ENCODE measurements around the gene MIB2. TPM values are rescaled to one million over a fixed set of nuclear protein-coding genes. Genes with fewer than 3 reads are reported as not detected.
"Not testable (repeated sequence)": the region's sequence is repeated elsewhere in the genome, so short reads cannot be mapped to it uniquely, and the experiment has no call there.

MIB2 gene
- total RNA-seq, 2 donors from 2014 or later: 42.7 to 83.5 TPM

- ATAC-seq (replicated peaks); H3K27me3 Mint-ChIP-seq; H3K4me3 Mint-ChIP-seq; H3K27ac Mint-ChIP-seq; H3K36me3 Mint-ChIP-seq (ENCODE audit: low read depth); H3K9me3 Mint-ChIP-seq; H3K4me1 Mint-ChIP-seq: not testable (repeated sequence)
Measured at GRCh38 chr1:1633409-1633808, 18.1 kb downstream of the MIB2 start.

GRCh38 chr1:1634613-1635012, 19.3 kb downstream of the MIB2 start:
- not testable (repeated sequence) for ATAC-seq (replicated peaks); H3K27ac Mint-ChIP-seq; H3K4me3 Mint-ChIP-seq; H3K36me3 Mint-ChIP-seq (ENCODE audit: low read depth); H3K9me3 Mint-ChIP-seq; H3K27me3 Mint-ChIP-seq; H3K4me1 Mint-ChIP-seq

- H3K4me3 Mint-ChIP-seq; ATAC-seq (replicated peaks); H3K27me3 Mint-ChIP-seq; H3K36me3 Mint-ChIP-seq (ENCODE audit: low read depth); H3K27ac Mint-ChIP-seq; H3K9me3 Mint-ChIP-seq; H3K4me1 Mint-ChIP-seq: not testable (repeated sequence)
Measured at GRCh38 chr1:1636621-1637478, 21.6 kb downstream of the MIB2 start.

- H3K27me3 Mint-ChIP-seq; H3K4me1 Mint-ChIP-seq; H3K4me3 Mint-ChIP-seq; H3K9me3 Mint-ChIP-seq; ATAC-seq (replicated peaks); H3K36me3 Mint-ChIP-seq (ENCODE audit: low read depth); H3K27ac Mint-ChIP-seq: not testable (repeated sequence)
Measured at GRCh38 chr1:1637479-1637875, 22.2 kb downstream of the MIB2 start.

GRCh38 chr1:1638528-1638927, 23.2 kb downstream of the MIB2 start:
- not testable (repeated sequence) for H3K27me3 Mint-ChIP-seq; H3K27ac Mint-ChIP-seq; H3K4me3 Mint-ChIP-seq; H3K36me3 Mint-ChIP-seq (ENCODE audit: low read depth); H3K9me3 Mint-ChIP-seq; ATAC-seq (replicated peaks); H3K4me1 Mint-ChIP-seq

- not testable (repeated sequence) for H3K4me3 Mint-ChIP-seq; H3K4me1 Mint-ChIP-seq; H3K36me3 Mint-ChIP-seq (ENCODE audit: low read depth); ATAC-seq (replicated peaks); H3K27me3 Mint-ChIP-seq; H3K27ac Mint-ChIP-seq; H3K9me3 Mint-ChIP-seq
Measured at GRCh38 chr1:1639368-1639767, 24.1 kb downstream of the MIB2 start.

GRCh38 chr1:1640081-1640480, 24.8 kb downstream of the MIB2 start:
- ATAC-seq (replicated peaks); H3K4me1 Mint-ChIP-seq; H3K36me3 Mint-ChIP-seq (ENCODE audit: low read depth); H3K27me3 Mint-ChIP-seq; H3K4me3 Mint-ChIP-seq; H3K9me3 Mint-ChIP-seq; H3K27ac Mint-ChIP-seq: not testable (repeated sequence)

- H3K4me3 Mint-ChIP-seq; H3K4me1 Mint-ChIP-seq; H3K27ac Mint-ChIP-seq; H3K27me3 Mint-ChIP-seq; ATAC-seq (replicated peaks); H3K36me3 Mint-ChIP-seq (ENCODE audit: low read depth); H3K9me3 Mint-ChIP-seq: not testable (repeated sequence)
Measured at GRCh38 chr1:1640711-1641461, 25.6 kb downstream of the MIB2 start.

GRCh38 chr1:1646326-1646725, 31.0 kb downstream of the MIB2 start:
- ATAC-seq (replicated peaks); H3K9me3 Mint-ChIP-seq; H3K4me1 Mint-ChIP-seq; H3K27ac Mint-ChIP-seq; H3K27me3 Mint-ChIP-seq; H3K4me3 Mint-ChIP-seq: not testable (repeated sequence)
- peaks cover 55% of the 10 kb centered on the region for H3K36me3 Mint-ChIP-seq (ENCODE audit: low read depth)

- H3K4me3 Mint-ChIP-seq; ATAC-seq (replicated peaks); H3K27me3 Mint-ChIP-seq; H3K9me3 Mint-ChIP-seq; H3K4me1 Mint-ChIP-seq: not testable (repeated sequence)
- peak overlapping the region; percentile 38 for H3K27ac Mint-ChIP-seq
- H3K36me3 Mint-ChIP-seq (ENCODE audit: low read depth): peaks cover 69% of the 10 kb centered on the region
Measured at GRCh38 chr1:1647567-1648241, 32.4 kb downstream of the MIB2 start.

- peak overlapping the region; percentile 38 for H3K27ac Mint-ChIP-seq
- ATAC-seq (replicated peaks); H3K4me1 Mint-ChIP-seq; H3K9me3 Mint-ChIP-seq; H3K27me3 Mint-ChIP-seq; H3K4me3 Mint-ChIP-seq: not testable (repeated sequence)
- H3K36me3 Mint-ChIP-seq (ENCODE audit: low read depth): peaks cover 74% of the 10 kb centered on the region
Measured at GRCh38 chr1:1648265-1648664, 33.0 kb downstream of the MIB2 start.

- H3K27me3 Mint-ChIP-seq, H3K4me1 Mint-ChIP-seq, H3K9me3 Mint-ChIP-seq: not testable (repeated sequence)
- Mint-ChIP-seq H3K4me3 (peak within 1 kb of the TSS; percentile 91), H3K27ac (peak within 1 kb of the TSS; percentile 98), H3K36me3 (ENCODE audit: low read depth) (peaks cover 41% of the 10 kb centered on the region)
- peak; percentile 98 for ATAC-seq (replicated peaks)
Measured at GRCh38 chr1:1658583-1659549, 43.6 kb downstream of the MIB2 start, which contains the start of gene CDK11B. CDK11B (minus strand) TSS chr1:1659004; CDS start chr1:1657485, 1,519 bp downstream.

- not testable (repeated sequence) for H3K27me3 Mint-ChIP-seq; H3K9me3 Mint-ChIP-seq; H3K4me1 Mint-ChIP-seq; ATAC-seq (replicated peaks)
- peak overlapping the region; percentile 28 for H3K4me3 Mint-ChIP-seq
- peaks cover 23% of the 10 kb centered on the region for H3K36me3 Mint-ChIP-seq (ENCODE audit: low read depth)
- H3K27ac Mint-ChIP-seq: peak overlapping the region; percentile 66
Measured at GRCh38 chr1:1662392-1662791, 47.1 kb downstream of the MIB2 start.
